ENCODE measurements around the gene GPR162.

GPR162 gene

DNA sequence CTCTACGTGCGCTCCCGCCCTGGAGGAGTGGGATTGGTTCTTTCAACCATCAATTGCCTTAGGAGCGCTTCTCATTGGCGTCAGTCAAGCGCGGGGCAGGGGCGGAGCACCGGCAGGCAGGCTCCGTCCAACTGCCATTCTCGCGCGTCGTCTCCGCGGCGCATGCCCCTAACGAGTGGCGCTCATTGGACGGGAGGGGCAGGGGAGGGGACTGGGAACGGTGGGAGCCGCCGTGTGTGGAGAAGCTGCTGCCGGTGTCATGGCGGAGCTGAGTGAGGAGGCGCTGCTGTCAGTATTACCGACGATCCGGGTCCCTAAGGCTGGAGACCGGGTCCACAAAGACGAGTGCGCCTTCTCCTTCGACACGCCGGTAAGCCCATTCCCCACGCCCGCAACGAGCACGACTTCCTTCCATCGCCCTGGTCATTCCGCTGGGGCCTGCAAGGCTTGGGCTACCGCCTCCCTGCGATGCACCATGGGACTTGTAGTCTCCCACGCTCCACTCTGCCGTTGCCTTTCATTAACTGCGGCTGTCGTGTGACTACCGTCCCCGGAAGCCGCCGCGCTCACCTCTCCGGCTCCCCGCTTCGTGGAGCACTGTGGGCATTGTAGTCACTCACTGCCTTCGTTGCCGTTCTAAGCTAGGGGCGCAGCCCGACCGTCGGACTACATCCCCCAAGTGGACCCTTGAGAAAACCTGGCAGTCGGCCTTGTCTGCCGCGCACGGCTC lies 30.5 kb downstream of the GPR162 start, which contains the start of gene USP5:
TSS of gene USP5 (plus strand) at position 230 of the 730 bp plus-strand sequence. CDS start at position 260, 30 bp downstream.
- H3F3A ChIP-seq (ENCODE audit: low read depth), result peaks cover 4% of the 10 kb centered on the region
- peak within 1 kb of the TSS; percentile 95 for H3K9ac ChIP-seq (ENCODE audit: low read depth, low read length, poor library complexity, severe bottlenecking)
- peaks cover 32% of the 10 kb centered on the region; the same call in 1 of the 2 replicates for H3K36me3 ChIP-seq (ENCODE audit: insufficient read depth, low read length)
- H4K20me1 ChIP-seq (ENCODE audit: insufficient read depth, low read length, poor library complexity, severe bottlenecking), result peaks cover 24% of the 10 kb centered on the region
- peak within 1 kb of the TSS; percentile 71 for H2AFZ ChIP-seq (ENCODE audit: low read length)
- H3K27me3 ChIP-seq (ENCODE audit: insufficient read depth, low read length, poor library complexity, severe bottlenecking), result no peaks in the 10 kb centered on the region
- H3K4me3 ChIP-seq (ENCODE audit: low read length, poor library complexity, severe bottlenecking), result peak within 1 kb of the TSS; percentile 82
- peaks cover 62% of the 10 kb centered on the region for H3K79me2 ChIP-seq (ENCODE audit: insufficient read depth, low read length)
- H3K4me1 ChIP-seq (ENCODE audit: insufficient read depth, low read length, poor library complexity, severe bottlenecking), result peaks cover 42% of the 10 kb centered on the region
- TF ChIP-seq, protein P1, sequence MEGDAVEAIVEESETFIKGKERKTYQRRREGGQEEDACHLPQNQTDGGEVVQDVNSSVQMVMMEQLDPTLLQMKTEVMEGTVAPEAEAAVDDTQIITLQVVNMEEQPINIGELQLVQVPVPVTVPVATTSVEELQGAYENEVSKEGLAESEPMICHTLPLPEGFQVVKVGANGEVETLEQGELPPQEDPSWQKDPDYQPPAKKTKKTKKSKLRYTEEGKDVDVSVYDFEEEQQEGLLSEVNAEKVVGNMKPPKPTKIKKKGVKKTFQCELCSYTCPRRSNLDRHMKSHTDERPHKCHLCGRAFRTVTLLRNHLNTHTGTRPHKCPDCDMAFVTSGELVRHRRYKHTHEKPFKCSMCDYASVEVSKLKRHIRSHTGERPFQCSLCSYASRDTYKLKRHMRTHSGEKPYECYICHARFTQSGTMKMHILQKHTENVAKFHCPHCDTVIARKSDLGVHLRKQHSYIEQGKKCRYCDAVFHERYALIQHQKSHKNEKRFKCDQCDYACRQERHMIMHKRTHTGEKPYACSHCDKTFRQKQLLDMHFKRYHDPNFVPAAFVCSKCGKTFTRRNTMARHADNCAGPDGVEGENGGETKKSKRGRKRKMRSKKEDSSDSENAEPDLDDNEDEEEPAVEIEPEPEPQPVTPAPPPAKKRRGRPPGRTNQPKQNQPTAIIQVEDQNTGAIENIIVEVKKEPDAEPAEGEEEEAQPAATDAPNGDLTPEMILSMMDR (conservative IDR thresholded peaks at IDR 0.05; ENCODE audit: low read length), result no peak
- no peak for TF ChIP-seq EZH2phosphoT487 (IDR thresholded peaks at IDR 0.05; ENCODE audit: borderline replicate concordance)
- H3K9me3 ChIP-seq (ENCODE audit: insufficient read depth, low read depth, low read length), result no peaks in the 10 kb centered on the region
- H3K4me2 ChIP-seq (ENCODE audit: low read depth, low read length, poor library complexity, severe bottlenecking), result peak within 1 kb of the TSS; percentile 90
- no peaks in the 10 kb centered on the region for H3K9me2 ChIP-seq (replicated peaks; ENCODE audit: low read depth, low read length)

DNA sequence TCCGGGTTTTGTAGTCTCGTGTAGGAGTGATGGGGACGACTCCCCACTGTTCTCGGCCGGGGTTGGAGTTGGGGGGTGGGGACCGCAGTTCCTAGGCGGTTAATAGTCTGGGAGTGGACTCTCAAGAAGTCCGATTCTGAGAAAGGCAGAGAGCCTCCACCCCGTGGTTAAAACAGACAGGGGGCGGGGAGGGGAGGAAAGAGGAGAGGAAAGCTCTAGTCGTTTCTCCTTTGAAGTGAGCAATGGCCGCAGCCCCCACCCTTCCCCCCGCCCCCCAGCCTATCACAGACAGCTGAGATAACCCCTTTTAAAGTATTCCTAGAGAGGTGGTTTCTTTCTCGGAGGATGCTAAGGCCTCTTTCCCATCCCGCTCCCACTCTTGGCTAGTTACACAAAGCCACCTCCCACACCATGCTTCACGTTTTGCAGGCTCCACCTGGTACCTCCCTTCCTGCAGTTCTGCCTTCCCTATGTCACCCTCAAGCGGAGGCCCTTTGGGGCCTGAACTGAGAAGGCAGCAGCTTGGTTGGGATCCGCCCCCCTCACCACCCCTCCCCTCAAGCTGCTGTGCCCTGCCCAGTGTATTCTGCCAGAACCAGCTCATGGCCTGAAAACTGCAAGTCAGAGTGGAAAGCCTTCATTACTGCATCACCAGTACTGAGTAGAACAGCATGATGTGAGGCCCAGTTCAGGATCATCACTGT lies 31.2 kb downstream of the GPR162 start:
- Histone ChIP-seq H3K79me2 (ENCODE audit: insufficient read depth, low read length) (peaks cover 61% of the 10 kb centered on the region), H3K36me3 (ENCODE audit: insufficient read depth, low read length) (peaks cover 32% of the 10 kb centered on the region; the same call in 1 of the 2 replicates), H3K4me3 (ENCODE audit: low read length, poor library complexity, severe bottlenecking) (peak overlapping the region; percentile 82), H3K9me2 (replicated peaks; ENCODE audit: low read depth, low read length) (no peaks in the 10 kb centered on the region), H3K27me3 (ENCODE audit: insufficient read depth, low read length, poor library complexity, severe bottlenecking) (no peaks in the 10 kb centered on the region), H3F3A (ENCODE audit: low read depth) (peaks cover 4% of the 10 kb centered on the region), H3K4me1 (ENCODE audit: insufficient read depth, low read length, poor library complexity, severe bottlenecking) (peaks cover 42% of the 10 kb centered on the region), H3K4me2 (ENCODE audit: low read depth, low read length, poor library complexity, severe bottlenecking) (peak overlapping the region; percentile 84), H4K20me1 (ENCODE audit: insufficient read depth, low read length, poor library complexity, severe bottlenecking) (peaks cover 24% of the 10 kb centered on the region), H2AFZ (ENCODE audit: low read length) (0 out of 2 replicates have a peak overlapping the region, but pooled peaks have one; percentile 41), H3K9ac (ENCODE audit: low read depth, low read length, poor library complexity, severe bottlenecking) (peak overlapping the region; percentile 69), H3K9me3 (ENCODE audit: insufficient read depth, low read depth, low read length) (no peaks in the 10 kb centered on the region)
- no peak for TF ChIP-seq EZH2phosphoT487 (IDR thresholded peaks at IDR 0.05; ENCODE audit: borderline replicate concordance)
- TF ChIP-seq, protein P1 (conservative IDR thresholded peaks at IDR 0.05; ENCODE audit: low read length), result no peak

DNA sequence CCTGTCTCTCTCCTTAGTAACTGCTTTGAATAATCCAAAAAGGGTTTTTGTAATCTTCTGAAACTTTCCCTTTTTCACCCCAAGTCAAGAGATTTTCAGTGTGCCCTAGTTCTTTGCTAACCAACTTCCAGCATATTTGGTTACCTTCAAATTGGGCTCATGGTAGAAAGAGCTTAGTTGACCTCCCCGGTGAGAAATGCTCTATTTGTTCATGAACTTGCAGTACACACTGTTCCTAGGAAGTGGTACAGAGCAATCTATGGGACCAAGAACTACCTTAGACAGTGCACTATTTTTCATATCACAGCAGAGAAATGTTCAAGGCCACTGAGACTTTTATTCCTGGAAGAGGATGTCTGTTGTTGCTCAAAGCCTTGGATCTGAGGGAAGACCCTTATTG lies 32.0 kb downstream of the GPR162 start:
- H3K36me3 ChIP-seq (ENCODE audit: insufficient read depth, low read length), result peaks cover 38% of the 10 kb centered on the region
- H3K9me3 ChIP-seq (ENCODE audit: insufficient read depth, low read depth, low read length), result no peaks in the 10 kb centered on the region
- no peak overlapping the region for H2AFZ ChIP-seq (ENCODE audit: low read length)
- H4K20me1 ChIP-seq (ENCODE audit: insufficient read depth, low read length, poor library complexity, severe bottlenecking), result peaks cover 24% of the 10 kb centered on the region
- H3K9me2 ChIP-seq (replicated peaks; ENCODE audit: low read depth, low read length), result no peaks in the 10 kb centered on the region
- no peaks in the 10 kb centered on the region for H3K27me3 ChIP-seq (ENCODE audit: insufficient read depth, low read length, poor library complexity, severe bottlenecking)
- H3K4me3 ChIP-seq (ENCODE audit: low read length, poor library complexity, severe bottlenecking), result peak overlapping the region; percentile 82
- peaks cover 54% of the 10 kb centered on the region for H3K79me2 ChIP-seq (ENCODE audit: insufficient read depth, low read length)
- peak overlapping the region; percentile 69 for H3K9ac ChIP-seq (ENCODE audit: low read depth, low read length, poor library complexity, severe bottlenecking)
- peaks cover 37% of the 10 kb centered on the region for H3K4me1 ChIP-seq (ENCODE audit: insufficient read depth, low read length, poor library complexity, severe bottlenecking)
- H3F3A ChIP-seq (ENCODE audit: low read depth), result peaks cover 4% of the 10 kb centered on the region
- TF ChIP-seq, protein P1 (conservative IDR thresholded peaks at IDR 0.05; ENCODE audit: low read length), result no peak
- TF ChIP-seq EZH2phosphoT487 (IDR thresholded peaks at IDR 0.05; ENCODE audit: borderline replicate concordance), result no peak
- H3K4me2 ChIP-seq (ENCODE audit: low read depth, low read length, poor library complexity, severe bottlenecking), result peak overlapping the region; percentile 84

Measured in Loucy (cell line).